Left cardiac atrium (tissue), 4 donors: Measurements from ENCODE around the gene TAF11. TPM values are rescaled to one million over a fixed set of nuclear protein-coding genes. Genes with fewer than 3 reads are reported as not detected.
A peak's percentile ranks its signal among the peaks of the same experiment; 100 is the strongest.
"Not testable (repeated sequence)": the region's sequence is repeated elsewhere in the genome, so short reads cannot be mapped to it uniquely, and the experiment has no call there.

Experiments used
- ATAC-seq, 2 donors: fragments of 200-7000 bp; cut with Tn5 transposase; one replicate each; pipeline ENCODE4 v1.9.1; 2020; ENCODE audit warnings: mild to moderate bottlenecking in 2 of 2, moderate library complexity in 2 of 2
- DNase-seq: peaks from one replicate; pipeline ENCODE4 v3.0.0-alpha.2; 2020
- intact Hi-C, 2 donors: fragments of 100-400 bp; cut with DNase I; formaldehyde crosslinking; loops; one replicate each; pipeline versions ENCODE4 v1.14.1 to v1.15.1; 2022 to 2023
- long read RNA-seq: library from polyadenylated mRNA; unstranded; transcript quantifications from one replicate; pipeline ENCODE4 v2.0.0, GENCODE V29; 2021
- total RNA-seq, 2 donors: library from RNA; stranded (reverse); fragmentation: NEBNext Ultra II Directional; extraction: Animal tissue kit (Norgen Biotek cat#: 25700); gene quantifications; one replicate each; pipeline ENCODE4 v1.2.1, GENCODE V29; 2021
- donor health status: DM: no; HTN: yes; CAD: no.
- donor health status: DM: no; HTN: yes; CAD: no; lungs with severe emphysema.
- donor health status: DM: yes; HTN: yes; CAD: no.
- donor health status: Dilated cardiomyopathy.

The TAF11 gene, protein sequence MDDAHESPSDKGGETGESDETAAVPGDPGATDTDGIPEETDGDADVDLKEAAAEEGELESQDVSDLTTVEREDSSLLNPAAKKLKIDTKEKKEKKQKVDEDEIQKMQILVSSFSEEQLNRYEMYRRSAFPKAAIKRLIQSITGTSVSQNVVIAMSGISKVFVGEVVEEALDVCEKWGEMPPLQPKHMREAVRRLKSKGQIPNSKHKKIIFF
- 10 to 100 TPM; 16.6 to 20.5 TPM for total RNA-seq
- long read RNA-seq, transcript TAF11-201 (5 exons, 1,580 nt): major isoform, 19 of 19 reads
- long read RNA-seq, partial matches to known transcripts: 0 of 19 reads
- long read RNA-seq, other reads (novel, unspliced or antisense): 0 of 19 reads

DNA sequence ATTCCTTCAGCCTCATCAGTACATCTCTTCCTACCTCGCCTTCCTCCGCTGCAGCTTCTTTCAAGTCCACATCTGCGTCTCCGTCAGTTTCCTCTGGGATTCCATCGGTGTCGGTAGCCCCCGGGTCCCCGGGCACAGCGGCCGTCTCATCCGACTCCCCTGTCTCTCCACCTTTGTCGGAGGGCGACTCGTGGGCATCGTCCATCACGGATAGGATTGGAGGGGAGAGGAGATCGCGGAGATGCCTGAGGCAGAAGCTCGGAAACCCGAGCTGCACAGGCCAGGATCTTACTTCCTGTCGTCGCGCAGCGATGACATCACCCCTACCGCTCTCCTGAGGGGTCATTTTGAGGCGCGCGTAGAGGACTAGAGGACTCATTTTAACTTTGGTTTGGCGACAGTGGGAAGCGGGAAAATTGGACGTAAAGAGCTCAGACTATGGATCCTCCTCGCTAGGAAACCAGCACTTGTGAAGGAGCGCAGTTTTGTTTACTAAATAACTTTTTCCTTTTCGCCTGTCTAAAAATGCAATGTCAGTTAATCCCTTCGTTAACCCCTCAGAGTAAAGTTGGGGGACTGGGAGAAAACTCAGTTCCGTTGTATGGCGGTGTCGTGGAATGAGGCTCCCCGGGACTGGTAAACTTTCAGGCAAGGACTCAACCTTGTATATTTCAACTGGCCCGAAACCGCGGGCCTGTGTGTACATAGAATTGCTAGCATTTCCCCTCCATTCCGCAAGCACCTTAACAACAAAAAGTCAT, at the start of gene TAF11:
Gene TAF11, minus strand, starts transcription at position 290 of the 761 bp plus-strand sequence. Its CDS starts 85 bp downstream, at position 205.
- DNase-seq: peak; percentile 96
- peak; percentile 93 for ATAC-seq
- intact Hi-C loops: loop anchor here in 1 of 2 donors (10.0 kb wide), 1 partner anchor 87 kb away; no protein-coding TSS in a partner anchor

DNA sequence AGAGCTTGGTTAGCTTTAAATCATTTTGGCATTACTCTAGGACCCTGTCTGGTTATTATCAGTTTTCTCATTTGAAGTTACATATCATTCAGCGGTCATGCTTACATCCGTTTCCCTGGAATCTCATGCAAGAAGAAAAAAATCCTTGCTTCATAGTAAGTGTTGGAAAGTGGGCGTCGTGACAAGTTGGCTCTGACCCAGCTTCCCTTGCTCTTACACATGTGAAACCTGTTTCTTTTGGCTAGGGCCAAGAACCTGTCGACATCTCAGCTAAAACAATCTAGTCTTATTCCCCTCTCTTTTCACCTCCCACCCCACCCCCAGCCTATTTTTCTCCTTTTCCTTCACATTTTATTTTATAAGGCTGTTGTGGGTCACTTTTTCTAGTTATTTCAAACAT, 46.7 kb upstream of the TAF11 start:
- intact Hi-C loops: no loop called here
- DNase-seq: peak; percentile 90
- peak; percentile 75 to 85 for ATAC-seq

DNA sequence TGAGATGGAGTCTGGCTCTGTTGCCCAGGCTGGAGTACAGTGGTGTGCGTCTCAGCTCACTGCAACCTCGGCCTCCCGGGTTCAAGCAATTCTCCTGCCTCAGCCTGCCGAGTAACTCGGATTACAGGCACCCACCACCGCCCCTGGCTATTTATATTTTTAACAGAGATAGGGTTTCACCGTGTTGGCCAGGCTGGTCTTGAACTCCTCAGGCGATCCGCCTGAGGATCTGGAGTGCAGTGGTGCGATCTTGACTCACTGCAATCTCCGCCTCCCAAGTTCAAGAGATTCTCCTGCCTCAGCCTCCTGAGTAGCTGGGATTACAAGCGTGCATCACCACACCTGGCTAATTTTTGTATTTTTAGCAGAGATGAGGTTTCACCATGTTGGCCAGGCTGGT, 44.4 kb upstream of the TAF11 start:
- ATAC-seq, intact Hi-C loops, DNase-seq: not testable (repeated sequence)

DNA sequence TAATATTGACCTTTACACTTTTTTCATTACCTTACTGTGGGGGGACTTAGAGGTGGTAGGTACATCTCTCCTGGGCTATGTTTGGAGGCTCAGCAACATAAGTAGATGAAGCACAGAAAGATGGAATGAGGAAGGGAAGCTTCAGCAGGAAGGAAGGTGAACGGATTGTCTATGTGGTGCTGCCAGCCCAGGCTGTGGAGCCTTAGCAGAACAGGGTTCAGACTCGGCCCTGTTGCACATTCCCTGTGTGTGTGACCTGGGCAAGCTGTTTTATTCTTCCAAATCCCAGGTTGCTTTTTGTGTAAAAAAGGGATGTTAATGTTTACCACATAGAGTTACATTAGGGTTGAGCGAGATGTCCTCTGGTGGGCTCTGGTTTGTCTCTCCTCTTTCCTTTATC, 42.4 kb upstream of the TAF11 start:
- DNase-seq (no peak), ATAC-seq (no peak)
- intact Hi-C loops: no loop called here

DNA sequence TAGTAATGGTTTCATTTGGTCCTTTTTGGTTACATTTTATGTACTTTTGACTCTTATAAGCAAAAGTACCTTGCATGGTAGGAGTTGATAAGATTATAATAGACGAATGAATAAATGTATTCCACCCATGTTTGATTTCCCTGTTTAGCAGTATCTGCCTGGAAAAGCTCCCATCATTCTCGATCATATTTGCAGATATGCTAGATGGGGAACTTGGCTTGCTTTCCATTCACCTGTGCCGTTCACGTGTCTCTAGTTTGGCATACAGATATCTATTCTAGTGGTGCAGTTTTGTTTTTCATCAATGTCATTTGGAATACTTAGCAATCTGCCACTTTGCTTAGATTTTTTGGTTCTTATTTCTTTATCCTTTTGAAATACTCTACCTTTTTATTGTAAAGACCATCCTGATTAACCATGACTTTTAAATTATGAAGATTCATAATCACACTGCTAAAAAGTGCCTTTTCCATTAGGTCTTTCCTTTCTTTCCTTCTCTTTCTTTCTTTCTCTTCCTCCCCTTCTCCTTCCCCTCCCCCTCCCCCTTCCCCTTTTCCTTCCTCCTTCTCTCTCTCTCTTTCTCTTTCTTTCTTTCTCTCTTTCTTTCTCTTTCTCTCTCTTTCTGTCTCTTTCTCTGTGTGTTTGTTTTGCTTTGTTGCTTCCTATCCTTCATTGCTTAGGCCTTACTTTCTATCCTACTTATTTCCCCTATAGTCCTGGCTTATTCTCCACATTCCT, 41.6 kb upstream of the TAF11 start:
- intact Hi-C loops: no loop called here
- ATAC-seq (no peak), DNase-seq (no peak)

DNA sequence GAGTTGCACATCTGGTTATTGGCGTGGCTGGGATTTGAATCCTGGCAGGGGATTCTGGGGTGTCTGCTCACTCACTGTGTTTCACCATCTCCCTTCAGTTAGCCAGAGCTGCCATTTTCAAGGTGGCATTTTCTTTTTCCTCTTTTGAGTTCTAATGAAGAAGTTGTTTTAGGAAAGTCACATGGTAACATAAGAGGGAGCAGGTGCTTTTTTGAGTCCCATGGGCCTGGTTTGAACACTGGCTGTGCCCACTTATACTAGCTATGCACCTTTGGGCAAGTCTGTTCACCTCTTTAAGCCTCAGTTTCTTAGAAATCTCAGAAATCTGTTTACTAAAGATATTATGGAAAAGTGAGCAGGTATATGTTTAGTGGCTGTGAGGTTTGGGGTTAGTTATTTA, 40.9 kb upstream of the TAF11 start:
- intact Hi-C loops: no loop called here
- ATAC-seq (no peak), DNase-seq (no peak)

DNA sequence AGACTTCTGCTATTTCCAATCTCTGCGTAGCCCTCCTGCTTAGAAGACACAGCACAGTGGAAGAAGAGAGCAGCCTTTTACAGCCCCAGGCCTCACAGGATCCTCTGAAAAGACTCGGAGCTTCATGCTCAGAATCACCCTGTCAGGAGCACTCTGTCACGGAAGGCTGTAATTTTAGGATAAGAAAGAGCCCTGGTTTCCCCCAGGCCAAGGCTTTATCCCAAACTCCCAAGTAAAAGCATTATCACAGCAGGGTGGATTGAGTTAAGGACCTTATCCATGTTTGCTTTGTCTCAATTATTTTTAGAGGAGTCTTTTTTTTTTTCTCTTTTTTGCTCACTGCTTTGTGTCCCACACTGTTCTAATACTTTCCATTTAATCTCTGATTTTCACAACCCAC, 40.4 kb upstream of the TAF11 start:
- ATAC-seq: no peak
- intact Hi-C loops: no loop called here
- no peak for DNase-seq

DNA sequence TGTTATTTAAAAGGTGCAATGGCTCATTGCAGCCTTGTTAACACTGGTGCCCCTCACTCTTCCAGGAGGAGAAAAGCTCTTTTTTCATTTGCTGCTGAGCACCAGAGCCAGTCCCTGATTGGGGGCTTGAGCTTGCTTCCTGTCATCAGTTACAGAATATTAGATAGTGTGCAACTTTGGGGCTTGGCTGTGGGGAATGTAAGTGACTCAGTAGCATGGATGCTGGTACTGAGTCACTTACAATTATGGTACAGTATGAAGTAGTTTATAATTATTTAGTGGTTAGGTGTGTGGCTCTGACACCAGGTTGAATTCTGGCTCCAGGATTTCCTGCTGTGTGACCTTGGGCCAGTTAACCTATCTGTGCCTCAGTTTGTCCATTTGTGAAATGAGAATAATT, 38.8 kb upstream of the TAF11 start:
- intact Hi-C loops: no loop called here
- peak in 1 of 2 donors; percentile 40 for ATAC-seq

DNA sequence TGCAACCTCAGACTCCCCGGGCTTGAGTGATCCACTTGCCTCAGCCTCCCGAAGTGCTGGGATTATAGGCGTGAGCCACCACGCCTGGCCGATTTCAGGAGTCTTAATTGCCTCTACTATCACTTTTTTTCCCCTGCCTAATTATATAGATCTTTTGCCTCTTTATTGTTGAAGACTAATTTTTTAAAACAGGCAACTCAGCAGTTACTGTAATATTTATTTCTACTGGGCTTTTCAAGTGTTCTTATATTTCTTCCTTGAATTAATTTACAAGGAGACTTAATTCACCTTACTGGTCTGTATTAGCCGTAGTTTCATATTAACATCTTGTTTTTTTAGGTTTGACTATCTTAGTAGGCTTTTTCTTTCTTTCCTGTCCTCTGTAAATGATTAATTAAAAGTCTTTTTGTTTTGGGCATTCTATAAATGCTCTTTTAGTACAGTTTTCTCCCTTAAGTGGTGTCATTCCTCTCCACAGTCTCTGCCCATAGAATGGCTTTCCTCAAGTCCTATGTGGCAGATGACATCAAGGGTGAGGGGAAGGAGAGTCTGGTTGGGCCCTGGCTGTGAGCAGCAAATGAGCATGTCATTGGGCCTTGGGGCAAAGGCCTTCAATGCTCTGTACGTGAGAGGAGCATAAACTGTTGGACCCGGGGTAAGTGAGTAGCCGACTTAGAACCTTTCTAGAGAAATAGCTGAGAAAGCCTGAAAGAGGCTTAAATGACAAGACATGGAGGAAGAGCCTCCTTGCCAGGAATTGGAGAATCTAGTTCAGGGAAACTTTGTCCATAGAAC, 37.2 kb upstream of the TAF11 start:
- DNase-seq (no peak), ATAC-seq (no peak)
- intact Hi-C loops: no loop called here

More for the DNA sequence above, 38.8 kb upstream of the TAF11 start:
- no peak for DNase-seq

DNA sequence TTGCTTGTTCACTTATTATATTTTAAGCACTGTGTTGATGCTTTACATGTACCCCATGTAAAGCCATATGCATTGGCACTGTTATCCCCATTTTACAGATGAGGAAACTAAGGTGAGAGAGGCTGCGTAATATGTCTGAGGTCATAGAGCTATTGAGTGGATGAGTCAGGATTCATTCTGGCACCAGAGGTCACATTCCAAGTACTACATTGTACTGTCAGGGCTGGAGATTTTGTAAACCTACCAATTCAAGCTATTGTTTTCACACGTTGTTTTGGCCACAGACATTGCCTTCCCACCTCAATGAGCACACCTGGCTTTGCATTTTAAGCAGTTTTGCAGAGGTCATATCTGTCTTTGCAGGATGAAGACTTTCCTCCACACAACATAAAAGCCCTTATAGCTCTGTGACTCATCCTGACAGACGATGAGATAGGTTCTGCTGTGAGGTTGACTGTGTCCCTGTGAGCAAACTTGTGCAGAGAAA, 34.4 kb upstream of the TAF11 start:
- ATAC-seq (peak in 1 of 2 donors; percentile 45), DNase-seq (no peak)
- intact Hi-C loops: no loop called here

DNA sequence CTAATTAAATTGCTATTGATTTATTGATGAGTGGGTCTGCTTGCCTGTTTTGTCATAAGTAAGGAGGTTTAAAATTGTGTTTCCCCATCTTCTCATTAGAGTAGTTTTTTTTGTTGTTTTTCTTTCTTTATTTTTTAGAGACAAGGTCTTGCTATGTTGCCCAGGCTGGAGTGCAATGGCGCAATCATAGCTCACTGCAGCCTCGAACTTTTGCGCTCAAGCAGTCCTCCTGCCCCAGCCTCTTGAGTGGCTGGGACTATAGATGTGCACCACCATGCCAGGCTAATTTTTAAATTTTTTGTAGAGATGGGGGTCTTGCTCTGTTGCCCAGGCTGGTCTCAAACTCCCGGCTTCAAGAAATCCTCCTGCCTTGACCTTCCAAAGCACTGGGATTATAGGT, 32.3 kb upstream of the TAF11 start:
- DNase-seq (no peak), ATAC-seq (no peak)
- intact Hi-C loops: no loop called here

DNA sequence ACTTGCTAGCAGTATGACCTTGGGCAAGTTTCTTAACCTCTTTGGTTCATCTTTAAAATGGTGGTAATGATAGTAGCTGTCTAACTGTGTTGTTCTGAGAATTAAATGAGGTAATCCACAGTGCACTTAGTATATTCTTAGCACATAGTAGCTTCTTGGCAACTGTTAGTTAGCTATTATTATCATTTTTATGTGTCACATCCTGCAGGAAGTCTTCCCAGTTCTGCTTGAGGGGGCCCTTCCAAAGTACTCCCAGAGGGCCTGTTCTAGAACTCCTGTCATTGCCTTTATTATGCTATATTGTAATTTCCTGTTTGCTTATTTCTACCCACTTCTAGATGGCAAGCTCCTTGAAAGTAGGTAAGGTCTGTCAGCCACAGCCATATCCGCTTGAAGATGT, 31.8 kb upstream of the TAF11 start:
- intact Hi-C loops: no loop called here
- ATAC-seq: peak; percentile 20 to 50
- no peak for DNase-seq

DNA sequence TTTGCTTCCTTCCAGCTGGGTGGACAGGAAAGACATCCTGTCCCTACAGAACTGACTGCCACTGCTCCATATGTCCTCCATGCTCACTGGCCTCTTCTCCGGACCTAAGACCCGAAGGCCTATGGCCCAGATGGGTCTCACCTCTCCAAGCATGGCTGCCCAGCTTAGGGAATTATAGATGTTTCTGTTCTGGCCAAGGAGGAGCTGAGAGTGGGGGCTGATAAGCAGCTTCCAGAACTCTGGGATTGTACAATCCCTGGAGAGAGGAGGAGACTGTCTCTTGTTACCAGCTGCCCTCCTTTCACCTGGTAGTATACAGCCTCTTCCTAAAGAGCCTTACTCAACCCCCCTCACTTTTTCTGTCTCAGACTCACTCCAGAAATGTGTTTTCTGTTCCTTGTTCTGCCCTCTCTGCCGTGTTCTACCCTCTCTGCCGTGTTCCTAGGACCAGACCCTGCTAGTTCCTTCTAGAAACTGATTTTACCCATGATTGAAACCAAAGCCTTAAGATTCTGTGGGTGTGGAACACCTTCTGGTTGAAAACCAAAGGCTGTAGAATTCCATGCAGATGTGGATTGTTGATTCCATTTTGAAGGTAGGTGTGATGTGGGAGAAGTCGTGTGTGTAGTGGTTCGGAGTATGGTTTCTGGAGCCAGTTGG, 29.9 kb upstream of the TAF11 start:
- intact Hi-C loops: no loop called here
- DNase-seq: no peak
- peak; percentile 8 to 14 for ATAC-seq

DNA sequence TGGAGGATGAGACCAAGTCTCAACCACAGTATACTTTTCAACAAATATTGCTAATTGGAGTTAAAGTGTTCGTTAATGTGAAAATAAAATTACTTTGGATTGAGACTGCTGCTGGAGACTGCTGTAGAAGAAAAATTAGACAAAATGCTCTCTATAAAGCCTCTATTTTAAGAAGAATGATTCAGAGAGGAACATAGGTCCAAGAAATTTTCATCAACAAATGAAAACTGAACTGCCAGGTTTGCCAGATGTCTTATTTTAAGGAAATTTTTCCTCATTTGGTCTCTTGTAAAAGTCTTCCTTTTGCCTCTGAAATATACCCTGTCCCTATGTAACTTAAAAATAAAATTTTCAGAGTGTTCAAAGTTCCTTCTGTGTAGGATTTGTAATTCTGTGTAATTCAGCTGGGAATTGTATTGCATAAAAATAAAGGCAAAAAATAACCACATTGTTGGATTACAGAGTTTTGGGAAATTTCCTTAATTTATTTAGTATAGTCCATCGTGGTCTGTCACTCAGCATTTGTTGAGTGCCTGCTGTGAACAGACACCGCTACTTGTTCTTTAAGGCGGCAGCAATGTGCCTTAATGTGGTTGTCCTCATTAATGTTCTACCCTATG, 28.6 kb upstream of the TAF11 start:
- DNase-seq (no peak), ATAC-seq (peak in 1 of 2 donors; percentile 43)
- intact Hi-C loops: no loop called here

DNA sequence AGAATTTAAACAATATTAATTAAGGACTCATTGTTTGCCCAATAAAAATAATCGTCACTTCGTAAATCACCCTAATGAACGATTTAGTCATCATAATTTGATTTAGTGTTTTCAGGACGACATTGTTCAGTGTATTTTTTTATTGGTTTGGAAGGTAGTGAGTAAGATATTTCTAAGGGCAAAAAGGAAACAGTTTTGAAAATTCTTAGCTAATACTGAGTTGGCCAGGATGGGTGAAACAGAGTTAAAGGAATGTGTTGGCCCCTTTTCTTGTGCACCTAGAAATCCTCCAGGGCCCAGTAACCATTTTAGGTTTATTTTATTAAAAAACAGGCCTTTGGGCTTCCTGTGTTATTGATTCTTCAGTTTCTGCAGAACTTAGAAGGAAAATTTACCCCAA, 26.5 kb upstream of the TAF11 start:
- no peak for DNase-seq
- intact Hi-C loops: no loop called here
- no peak for ATAC-seq

DNA sequence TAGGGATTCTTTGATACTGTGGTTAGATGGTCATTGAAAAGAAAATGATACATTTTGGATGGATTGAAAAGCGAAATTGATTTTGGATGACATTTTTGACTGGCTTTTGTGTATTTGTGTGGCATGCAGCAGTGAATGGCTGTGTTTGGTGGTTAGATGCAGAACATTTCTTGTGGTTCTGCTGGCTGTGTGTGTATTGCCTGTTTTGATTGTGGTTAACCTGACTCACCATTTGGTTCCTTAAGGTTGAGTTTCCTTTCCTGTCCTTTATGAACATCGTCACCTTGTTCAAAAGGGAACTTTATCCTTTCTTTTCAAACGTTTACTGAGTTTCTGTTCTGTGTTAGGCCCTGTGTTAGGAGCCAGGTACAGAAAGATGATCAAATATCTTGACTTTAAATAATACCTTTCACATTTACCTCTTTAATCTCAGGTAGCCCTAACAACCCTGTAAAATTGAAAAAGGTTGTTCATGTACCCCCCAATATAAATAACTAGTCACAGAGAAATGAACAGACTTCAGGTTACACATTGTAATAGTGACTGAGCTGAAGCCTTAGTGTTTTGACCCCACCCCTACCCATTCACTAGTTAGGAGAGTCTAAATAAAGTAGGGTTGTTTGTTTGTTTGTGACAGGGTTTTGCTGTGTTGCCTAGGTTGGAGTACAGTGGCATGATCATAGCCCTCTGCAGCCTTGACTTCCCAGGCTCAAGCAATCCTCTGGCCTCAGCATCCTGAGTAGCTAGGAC, 25.0 kb upstream of the TAF11 start:
- ATAC-seq (no peak), DNase-seq (no peak)
- intact Hi-C loops: no loop called here

DNA sequence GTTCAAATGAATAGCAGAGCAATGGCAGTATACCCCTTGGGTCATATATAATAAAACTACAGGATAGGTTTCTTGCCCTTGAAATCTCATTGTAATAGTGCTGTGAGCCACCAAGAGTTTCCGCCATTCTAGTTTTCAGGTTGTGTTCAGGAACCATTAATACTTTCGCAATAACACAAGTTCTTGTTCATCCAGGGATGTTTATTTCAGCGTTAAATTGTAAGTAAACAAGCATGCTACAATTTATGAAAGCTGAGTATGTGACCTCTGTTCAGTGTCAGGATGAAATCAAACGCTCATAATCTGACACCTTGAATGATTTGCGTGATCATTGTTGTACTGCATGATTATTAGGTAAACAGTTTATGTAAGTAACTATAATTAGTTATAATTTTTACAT, 24.0 kb upstream of the TAF11 start:
- DNase-seq: no peak
- intact Hi-C loops: no loop called here
- ATAC-seq: no peak
